CD14-positive monocyte (primary cell): ENCODE results near the gene TMEM161B. TPM values are rescaled to one million over a fixed set of nuclear protein-coding genes. Genes with fewer than 3 reads are reported as not detected.

Experiments
- DNase-seq, 3 donors: peaks; one replicate each; pipeline ENCODE4 v3.0.0-alpha.2; 2011 to 2022
- H2AFZ ChIP-seq: 2 replicates; pipeline ENCODE4 v1.6.0; 2012; ENCODE audit warnings: mild to moderate bottlenecking, low read depth, low read length, inconsistent platforms; ENCODE audit not compliant: insufficient read depth, poor library complexity, severe bottlenecking
- H3K27ac ChIP-seq, 2 donors: 1 replicate in 1 of 2; 2 replicates in 1 of 2; pipeline ENCODE4 v1.5.1; 2012 to 2013; ENCODE audit warnings: low read length in 2 of 2, control low read depth in 1 of 2, inconsistent platforms in 1 of 2, low read depth in 1 of 2, mild to moderate bottlenecking in 1 of 2
- H3K27me3 ChIP-seq, 2 donors: one replicate each; pipeline versions ENCODE4 v1.6.0 to v1.6.1; 2011 to 2013; ENCODE audit warnings: low read length in 2 of 2; ENCODE audit not compliant: control insufficient read depth in 2 of 2, insufficient read depth in 2 of 2
- H3K36me3 ChIP-seq, 2 donors: replicated peaks in 1 of 2; 1 replicate in 1 of 2; 2 replicates in 1 of 2; pipeline versions ENCODE4 v1.5.1 to v1.6.1; 2012 to 2013; ENCODE audit warnings: low read length in 2 of 2, control low read depth in 1 of 2, inconsistent platforms in 1 of 2, mild to moderate bottlenecking in 1 of 2; ENCODE audit not compliant: insufficient read depth in 2 of 2, control insufficient read depth in 1 of 2
- H3K4me1 ChIP-seq, 2 donors: 1 replicate in 1 of 2; 2 replicates in 1 of 2; pipeline versions ENCODE4 v1.5.1 to v1.6.1; 2012 to 2013; ENCODE audit warnings: low read length in 2 of 2, control low read depth in 1 of 2, inconsistent platforms in 1 of 2, mild to moderate bottlenecking in 1 of 2, moderate library complexity in 1 of 2; ENCODE audit not compliant: insufficient read depth in 2 of 2, control insufficient read depth in 1 of 2
- H3K4me2 ChIP-seq: replicated peaks from 2 replicates; pipeline ENCODE3; 2012; ENCODE audit warnings: low read length, moderate library complexity, mild to moderate bottlenecking; ENCODE audit not compliant: poor library complexity, severe bottlenecking; ENCODE audit errors: extremely low read depth
- H3K4me3 ChIP-seq, 3 experiments: fragments of 200-600 bp in 1 of 3; sonication (generic) in 1 of 3; replicated peaks in 1 of 3; 1 replicate in 2 of 3; 2 replicates in 1 of 3; pipeline ENCODE4 v1.5.1; 2011 to 2013; ENCODE audit warnings: low read length in 3 of 3, mild to moderate bottlenecking in 3 of 3, control low read depth in 2 of 3, low read depth in 2 of 3, inconsistent platforms in 1 of 3, moderate library complexity in 1 of 3
- H3K79me2 ChIP-seq: 2 replicates; pipeline ENCODE4 v1.6.0; 2012; ENCODE audit warnings: mild to moderate bottlenecking, control low read depth, inconsistent platforms, low read length, moderate library complexity; ENCODE audit not compliant: insufficient read depth
- H3K9ac ChIP-seq: 2 replicates; pipeline ENCODE4 v1.6.0; 2017; ENCODE audit warnings: low read length, mild to moderate bottlenecking; ENCODE audit not compliant: insufficient read depth, poor library complexity, severe bottlenecking
- H3K9me3 ChIP-seq, 2 donors: replicated peaks in 1 of 2; 1 replicate in 1 of 2; 2 replicates in 1 of 2; pipeline versions ENCODE4 v1.5.1 to v1.6.1; 2012 to 2013; ENCODE audit warnings: low read length in 2 of 2, control low read depth in 1 of 2; ENCODE audit not compliant: control insufficient read depth in 1 of 2, insufficient read depth in 1 of 2
- H4K20me1 ChIP-seq: 2 replicates; pipeline ENCODE4 v1.6.0; 2012; ENCODE audit warnings: mild to moderate bottlenecking, low read length, control low read depth, moderate library complexity; ENCODE audit not compliant: insufficient read depth
- H3K27ac Mint-ChIP-seq, 7 donors: one replicate each; pipeline ENCODE4 v1.8.0; 2020; ENCODE audit warnings: mild to moderate bottlenecking in 7 of 7, mixed read lengths in 7 of 7, moderate library complexity in 6 of 7, inconsistent platforms in 2 of 7
- H3K27me3 Mint-ChIP-seq, 3 donors: one replicate each; pipeline ENCODE4 v1.8.0; 2021 to 2022; ENCODE audit warnings: low read depth in 3 of 3, mild to moderate bottlenecking in 3 of 3, mixed read lengths in 3 of 3, moderate library complexity in 3 of 3, inconsistent platforms in 1 of 3
- H3K36me3 Mint-ChIP-seq, 2 donors: one replicate each; pipeline ENCODE4 v1.8.0; 2020; ENCODE audit warnings: mixed read lengths in 2 of 2, inconsistent platforms in 1 of 2, mild to moderate bottlenecking in 1 of 2
- H3K4me1 Mint-ChIP-seq: one replicate; pipeline ENCODE4 v1.8.0; 2020; ENCODE audit warnings: mild to moderate bottlenecking, mixed read lengths
- H3K4me3 Mint-ChIP-seq, 2 donors: one replicate each; pipeline ENCODE4 v1.8.0; 2020; ENCODE audit warnings: mild to moderate bottlenecking in 2 of 2, mixed read lengths in 2 of 2, moderate library complexity in 1 of 2
- H3K9me3 Mint-ChIP-seq, 7 donors: one replicate each; pipeline ENCODE4 v1.8.0; 2020 to 2022; ENCODE audit warnings: mixed read lengths in 7 of 7, mild to moderate bottlenecking in 6 of 7, moderate library complexity in 6 of 7, inconsistent platforms in 2 of 7
- CTCF ChIP-seq: fragments of 200-600 bp; IDR thresholded peaks from one replicate; pipeline ENCODE4 v1.8.0; 2022; ENCODE audit warnings: antibody characterized with exemption, mild to moderate bottlenecking
- WGBS: methylation state at CpG from one replicate; pipeline ENCODE4 v1.1.5; 2013; ENCODE audit warnings: missing lambda C conversion rate; ENCODE audit not compliant: insufficient coverage; 5-methylcytosine and 5-hydroxymethylcytosine counted together
- intact Hi-C, 2 donors: fragments of 100-400 bp; cut with micrococcal nuclease; formaldehyde crosslinking; loops; one replicate each; pipeline versions ENCODE4 v1.15.0 to v1.15.1; 2023
- polyA plus RNA-seq, 3 donors: library from polyadenylated mRNA; depleted of rRNA in 1 of 3; unstranded in 2 of 3; stranded (reverse) in 1 of 3; fragments of 300-500 nt in 2 of 3; fragments of >200 nt in 1 of 3; fragmentation: Illumina TruSeq in 2 of 3; gene quantifications; 1 replicate in 2 of 3; 2 replicates in 1 of 3; pipeline ENCODE4 v1.2.3, GENCODE V29; 2012 to 2021

TMEM161B gene
- polyA plus RNA-seq, 3 donors, result 4.4 to 9.4 (median 5.0) TPM

- Mint-ChIP-seq H3K27me3 (peaks cover 0 to 4% (median 0%) of the 10 kb centered on the region in 3 donors), H3K36me3 (peaks cover 22 to 30% of the 10 kb centered on the region in 2 donors), H3K4me1 (peaks cover 8% of the 10 kb centered on the region), H3K27ac (no peak overlapping the region), H3K9me3 (peaks cover 1 to 7% (median 5%) of the 10 kb centered on the region in 7 donors), H3K4me3 (no peak overlapping the region)
- Histone ChIP-seq H3K79me2 (peaks cover 92% of the 10 kb centered on the region), H3K9me3 (no peaks in the 10 kb centered on the region), H3K27me3 (no peaks in the 10 kb centered on the region), H3K9ac (no peak overlapping the region), H2AFZ (no peak overlapping the region), H3K36me3 (no peaks in the 10 kb centered on the region), H4K20me1 (peaks cover 36% of the 10 kb centered on the region), H3K4me1 (peaks cover 9 to 10% of the 10 kb centered on the region in 2 donors), H3K27ac (no peak overlapping the region), H3K4me2 (no peak overlapping the region), H3K4me3 (no peak overlapping the region)
- intact Hi-C loops, result no loop called here
- DNase-seq, result no peak
- no peak for TF ChIP-seq CTCF
- no CpG with 5 or more reads among the region's 2 CpGs for WGBS
These were observed 5.3 kb downstream of the TMEM161B start for GRCh38 chr5:88263349-88263748.

GRCh38 chr5:88262116-88262515, 6.5 kb downstream of the TMEM161B start:
- Histone ChIP-seq H4K20me1 (peaks cover 47% of the 10 kb centered on the region), H3K9ac (no peak overlapping the region), H3K4me1 (no peaks in the 10 kb centered on the region), H3K4me3 (no peak overlapping the region), H3K36me3 (no peaks in the 10 kb centered on the region), H3K79me2 (peaks cover 91% of the 10 kb centered on the region), H3K27me3 (no peaks in the 10 kb centered on the region), H3K4me2 (no peak overlapping the region), H2AFZ (no peak overlapping the region), H3K9me3 (no peaks in the 10 kb centered on the region), H3K27ac (no peak overlapping the region)
- no peaks in the 10 kb centered on the region for H3K4me1 Mint-ChIP-seq
- no peaks in the 10 kb centered on the region for H3K27me3 Mint-ChIP-seq
- TF ChIP-seq CTCF, result no peak
- no peak overlapping the region for H3K27ac Mint-ChIP-seq
- DNase-seq, result no peak
- no peak overlapping the region for H3K4me3 Mint-ChIP-seq
- peaks cover 0 to 7% (median 5%) of the 10 kb centered on the region in 7 donors for H3K9me3 Mint-ChIP-seq
- H3K36me3 Mint-ChIP-seq, result peaks cover 22 to 30% of the 10 kb centered on the region in 2 donors
- intact Hi-C loops, result no loop called here
